Kidney (tissue), 14 donors: ENCODE results near the gene MYL4. TPM values are rescaled to one million over a fixed set of nuclear protein-coding genes. Genes with fewer than 3 reads are reported as not detected.

Source experiments
- DNase-seq, 5 donors: peaks; one replicate each; pipeline ENCODE4 v3.0.0-alpha.2; 2013 to 2020
- FAIRE-seq: peaks from 2 replicates; lab custom pipeline; 2012; peaks lifted over from hg19 to GRCh38; lab: Jason Lieb, UNC
- H3K27ac ChIP-seq, 2 donors: one replicate each; pipeline ENCODE4 v1.7.0; 2013; ENCODE audit warnings: low read depth in 2 of 2, low read length in 2 of 2, inconsistent platforms in 1 of 2
- H3K27me3 ChIP-seq: one replicate; pipeline ENCODE4 v1.7.1; 2013; ENCODE audit warnings: low read length, inconsistent platforms; ENCODE audit not compliant: control insufficient read depth, insufficient read depth
- H3K36me3 ChIP-seq, 3 donors: one replicate each; pipeline versions ENCODE4 v1.7.0 to v1.7.1; 2013; ENCODE audit warnings: low read length in 3 of 3, control low read depth in 1 of 3, inconsistent platforms in 1 of 3; ENCODE audit not compliant: insufficient read depth in 3 of 3, control insufficient read depth in 2 of 3
- H3K4me1 ChIP-seq, 3 donors: one replicate each; pipeline versions ENCODE4 v1.7.0 to v1.7.1; 2013; ENCODE audit warnings: low read length in 3 of 3, inconsistent platforms in 1 of 3, low read depth in 1 of 3; ENCODE audit not compliant: control insufficient read depth in 2 of 3, insufficient read depth in 2 of 3
- H3K4me3 ChIP-seq, 3 donors: one replicate each; pipeline versions ENCODE4 v1.7.0 to v1.8.1; 2013; ENCODE audit warnings: low read length in 3 of 3, control low read depth in 1 of 3, inconsistent platforms in 1 of 3
- H3K9ac ChIP-seq, 3 donors: one replicate each; pipeline versions ENCODE4 v1.7.0 to v1.7.1; 2013; ENCODE audit warnings: low read length in 3 of 3, control low read depth in 1 of 3, inconsistent platforms in 1 of 3
- H3K9me3 ChIP-seq, 3 donors: one replicate each; pipeline versions ENCODE4 v1.7.0 to v1.7.1; 2013; ENCODE audit warnings: low read length in 3 of 3, control low read depth in 1 of 3, inconsistent platforms in 1 of 3; ENCODE audit not compliant: control insufficient read depth in 2 of 3, insufficient read depth in 1 of 3
- intact Hi-C: fragments of 100-400 bp; cut with DNase I; formaldehyde crosslinking; loops from one replicate; pipeline ENCODE4 v1.11.1; 2022
- polyA plus RNA-seq: library from polyadenylated mRNA; stranded (reverse); fragments of 350-450 nt; fragmentation: Illumina TruSeq; extraction: RNeasy Lipid Tissue Mini Kit (QIAGEN cat#74804); gene quantifications from one replicate; pipeline ENCODE4 v1.2.3, GENCODE V29; 2014; ENCODE audit warnings: low read depth, low replicate concordance; ENCODE audit not compliant: insufficient read depth
- total RNA-seq: library from RNA; stranded (reverse); fragmentation: NEBNext Ultra II Directional; extraction: Animal tissue kit (Norgen Biotek cat#: 25700); gene quantifications from one replicate; pipeline ENCODE4 v1.2.1, GENCODE V29; 2021
- TF ChIP-seq, protein P1 (sequence below): IDR thresholded peaks from 3 replicates; pipeline ENCODE4 v1.5.1; 2012; ENCODE audit warnings: mild to moderate bottlenecking, moderate library complexity, borderline replicate concordance; ENCODE audit not compliant: insufficient read depth; ENCODE audit errors: extremely low read depth
- donor health status: control.
- donor health status: control.
- donor health status: control.
- donor health status: control.
- donor health status: control.
- donor health status: DM: yes; HTN: yes; CAD: no.
- donor health status: Normal renal cell carcinoma (clear cell type).

MYL4 gene
- total and polyA plus RNA-seq, 2 donors from 2014 or later, result 1.0 TPM; not detected in 1

GRCh38 chr17:47193931-47194511 lies 15.1 kb upstream of the MYL4 start:
- TF ChIP-seq, protein P1, sequence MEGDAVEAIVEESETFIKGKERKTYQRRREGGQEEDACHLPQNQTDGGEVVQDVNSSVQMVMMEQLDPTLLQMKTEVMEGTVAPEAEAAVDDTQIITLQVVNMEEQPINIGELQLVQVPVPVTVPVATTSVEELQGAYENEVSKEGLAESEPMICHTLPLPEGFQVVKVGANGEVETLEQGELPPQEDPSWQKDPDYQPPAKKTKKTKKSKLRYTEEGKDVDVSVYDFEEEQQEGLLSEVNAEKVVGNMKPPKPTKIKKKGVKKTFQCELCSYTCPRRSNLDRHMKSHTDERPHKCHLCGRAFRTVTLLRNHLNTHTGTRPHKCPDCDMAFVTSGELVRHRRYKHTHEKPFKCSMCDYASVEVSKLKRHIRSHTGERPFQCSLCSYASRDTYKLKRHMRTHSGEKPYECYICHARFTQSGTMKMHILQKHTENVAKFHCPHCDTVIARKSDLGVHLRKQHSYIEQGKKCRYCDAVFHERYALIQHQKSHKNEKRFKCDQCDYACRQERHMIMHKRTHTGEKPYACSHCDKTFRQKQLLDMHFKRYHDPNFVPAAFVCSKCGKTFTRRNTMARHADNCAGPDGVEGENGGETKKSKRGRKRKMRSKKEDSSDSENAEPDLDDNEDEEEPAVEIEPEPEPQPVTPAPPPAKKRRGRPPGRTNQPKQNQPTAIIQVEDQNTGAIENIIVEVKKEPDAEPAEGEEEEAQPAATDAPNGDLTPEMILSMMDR, result no peak
- Histone ChIP-seq H3K27ac (no peak overlapping the region), H3K9ac (no peak overlapping the region), H3K4me3 (no peak overlapping the region), H3K36me3 (no peaks in the 10 kb centered on the region), H3K4me1 (no peaks in the 10 kb centered on the region), H3K27me3 (no peaks in the 10 kb centered on the region), H3K9me3 (no peaks in the 10 kb centered on the region)
- FAIRE-seq (no peak), DNase-seq (no peak)
- intact Hi-C loops, result no loop called here

GRCh38 chr17:47197821-47198220 lies 11.3 kb upstream of the MYL4 start:
- H3K9ac ChIP-seq, result no peak overlapping the region
- no peak for DNase-seq
- TF ChIP-seq, protein P1, result no peak
- no peak overlapping the region for H3K4me3 ChIP-seq
- FAIRE-seq, result no peak
- no peaks in the 10 kb centered on the region for H3K9me3 ChIP-seq
- intact Hi-C loops, result no loop called here
- no peaks in the 10 kb centered on the region for H3K36me3 ChIP-seq
- H3K4me1 ChIP-seq, result no peaks in the 10 kb centered on the region
- H3K27ac ChIP-seq, result no peak overlapping the region
- H3K27me3 ChIP-seq, result no peaks in the 10 kb centered on the region

GRCh38 chr17:47199627-47200324 lies 9.4 kb upstream of the MYL4 start:
- TF ChIP-seq, protein P1, result no peak
- no peak overlapping the region for H3K9ac ChIP-seq
- DNase-seq (no peak), FAIRE-seq (no peak)
- peaks cover 0 to 7% (median 0%) of the 10 kb centered on the region in 3 donors for H3K4me1 ChIP-seq
- H3K27ac ChIP-seq, result no peak overlapping the region
- H3K9me3 ChIP-seq, result no peaks in the 10 kb centered on the region
- no peaks in the 10 kb centered on the region for H3K27me3 ChIP-seq
- no peak overlapping the region for H3K4me3 ChIP-seq
- no peaks in the 10 kb centered on the region for H3K36me3 ChIP-seq
- intact Hi-C loops, result no loop called here
